HEK293 (cell line): Measurements from ENCODE around the gene ALLC.

Experiments
- CTCF ChIA-PET: fragments of 350-600 bp; formaldehyde crosslinking; extraction: SDS; loops from one replicate; lab custom pipeline; 2021; ENCODE audit warnings: antibody characterized with exemption; lab: Yijun Ruan, JAX
- POLR2A ChIA-PET: fragments of 300-600 bp; formaldehyde crosslinking; extraction: SDS; loops from one replicate; lab custom pipeline; 2020; ENCODE audit warnings: antibody characterized with exemption, inconsistent platforms; lab: Yijun Ruan, JAX
- H3K27ac ChIP-seq: fragments of 200-500 bp; sonication (Bioruptor generic); 2 replicates; pipeline ENCODE4 v1.5.1; 2014; ENCODE audit warnings: low read depth, low read length, control low read depth, inconsistent platforms; ENCODE audit errors: extremely low read depth
- H3K36me3 ChIP-seq, 2 experiments: fragments of 200-500 bp in 1 of 2; sonication (Bioruptor generic) in 1 of 2; 1 replicate in 1 of 2; 2 replicates in 1 of 2; pipeline ENCODE4 v1.5.1; 2014 to 2017; ENCODE audit warnings: inconsistent platforms in 2 of 2, low read length in 2 of 2; ENCODE audit not compliant: control insufficient read depth in 2 of 2, insufficient read depth in 1 of 2
- H3K4me1 ChIP-seq: fragments of 200-500 bp; sonication (Bioruptor generic); 2 replicates; pipeline ENCODE4 v1.5.1; 2014; ENCODE audit warnings: mild to moderate bottlenecking, low read length, inconsistent platforms; ENCODE audit not compliant: control insufficient read depth, insufficient read depth
- H3K4me3 ChIP-seq: 2 replicates; pipeline ENCODE4 v1.5.1; 2011; ENCODE audit warnings: low read depth, mild to moderate bottlenecking, control low read depth, low read length, moderate library complexity
- H3K9me3 ChIP-seq: fragments of 200-500 bp; sonication (Bioruptor generic); 2 replicates; pipeline ENCODE4 v1.5.1; 2014; ENCODE audit warnings: low read depth, low read length, inconsistent platforms; ENCODE audit not compliant: control insufficient read depth, insufficient read depth
- AEBP2 ChIP-seq: fragments of 450-650 bp; formaldehyde crosslinking; IDR thresholded peaks from 2 replicates; pipeline ENCODE4 v1.5.1; 2016; ENCODE audit warnings: missing biosample characterization, missing genetic modification characterization, borderline replicate concordance
- GLI2 ChIP-seq: fragments of 450-650 bp; formaldehyde crosslinking; IDR thresholded peaks from 2 replicates; pipeline ENCODE4; 2017; ENCODE audit warnings: missing biosample characterization, missing genetic modification characterization, low read depth, borderline replicate concordance
- GLI4 ChIP-seq: fragments of 450-650 bp; formaldehyde crosslinking; IDR thresholded peaks from 2 replicates; pipeline ENCODE4 v1.5.1; 2016; ENCODE audit warnings: missing biosample characterization, missing genetic modification characterization
- GLIS2 ChIP-seq: fragments of 450-650 bp; formaldehyde crosslinking; IDR thresholded peaks from 2 replicates; pipeline ENCODE4 v1.5.1; 2016; ENCODE audit warnings: missing biosample characterization, missing genetic modification characterization
- HOXC10 ChIP-seq: sonication (generic); formaldehyde crosslinking; IDR thresholded peaks from 2 replicates; pipeline ENCODE4 v1.8.1; 2023; ENCODE audit warnings: mild to moderate bottlenecking, missing genetic modification reagents
- KLF1 ChIP-seq: fragments of 450-650 bp; formaldehyde crosslinking; IDR thresholded peaks from 2 replicates; pipeline ENCODE4 v1.5.1; 2016; ENCODE audit warnings: missing biosample characterization, missing genetic modification characterization
- KLF17 ChIP-seq: fragments of 450-650 bp; formaldehyde crosslinking; IDR thresholded peaks from 2 replicates; pipeline ENCODE4 v1.5.1; 2016; ENCODE audit warnings: missing biosample characterization, missing genetic modification characterization
- RBAK ChIP-seq: fragments of 450-650 bp; formaldehyde crosslinking; IDR thresholded peaks from 2 replicates; pipeline ENCODE4 v1.5.1; 2016; ENCODE audit warnings: missing biosample characterization, missing genetic modification characterization
- SALL2 ChIP-seq: fragments of 450-650 bp; formaldehyde crosslinking; IDR thresholded peaks from 2 replicates; pipeline ENCODE4 v1.5.0; 2017; ENCODE audit warnings: missing biosample characterization, mild to moderate bottlenecking, missing genetic modification characterization, borderline replicate concordance
- YY2 ChIP-seq: fragments of 450-650 bp; formaldehyde crosslinking; IDR thresholded peaks from 2 replicates; pipeline ENCODE4 v1.5.1; 2016; ENCODE audit warnings: missing biosample characterization, missing genetic modification characterization
- ZBTB7A ChIP-seq: fragments of 450-650 bp; formaldehyde crosslinking; IDR thresholded peaks from 2 replicates; pipeline ENCODE4 v1.5.1; 2016; ENCODE audit warnings: low read depth, missing biosample characterization, missing genetic modification characterization
- ZNF114 ChIP-seq: fragments of 450-650 bp; formaldehyde crosslinking; IDR thresholded peaks from 2 replicates; pipeline ENCODE4 v1.5.0; 2017; ENCODE audit warnings: missing biosample characterization, missing genetic modification characterization
- ZNF121 ChIP-seq: fragments of 450-650 bp; formaldehyde crosslinking; IDR thresholded peaks from 2 replicates; pipeline ENCODE4 v1.5.1; 2016; ENCODE audit warnings: missing biosample characterization, missing genetic modification characterization
- ZNF133 ChIP-seq: fragments of 450-650 bp; formaldehyde crosslinking; IDR thresholded peaks from 2 replicates; pipeline ENCODE4 v1.5.1; 2016; ENCODE audit warnings: missing biosample characterization, missing genetic modification characterization
- ZNF138 ChIP-seq: fragments of 450-650 bp; formaldehyde crosslinking; IDR thresholded peaks from 2 replicates; pipeline ENCODE4 v1.5.1; 2016; ENCODE audit warnings: missing biosample characterization, missing genetic modification characterization, borderline replicate concordance
- ZNF202 ChIP-seq: fragments of 450-650 bp; formaldehyde crosslinking; IDR thresholded peaks from 2 replicates; pipeline ENCODE4 v1.5.1; 2016; ENCODE audit warnings: missing biosample characterization, missing genetic modification characterization, borderline replicate concordance
- ZNF311 ChIP-seq: fragments of 450-650 bp; formaldehyde crosslinking; IDR thresholded peaks from 2 replicates; pipeline ENCODE4 v1.5.1; 2017; ENCODE audit warnings: missing biosample characterization, missing genetic modification characterization, borderline replicate concordance
- ZNF354C ChIP-seq: fragments of 450-650 bp; formaldehyde crosslinking; IDR thresholded peaks from 2 replicates; pipeline ENCODE4 v1.5.1; 2016; ENCODE audit warnings: missing biosample characterization, missing genetic modification characterization, low read depth, borderline replicate concordance
- ZNF362 ChIP-seq: fragments of 450-650 bp; formaldehyde crosslinking; IDR thresholded peaks from 2 replicates; pipeline ENCODE4 v1.5.1; 2016; ENCODE audit warnings: missing biosample characterization, missing genetic modification characterization
- ZNF423 ChIP-seq: fragments of 450-650 bp; formaldehyde crosslinking; IDR thresholded peaks from 2 replicates; pipeline ENCODE4 v1.5.1; 2016; ENCODE audit warnings: missing biosample characterization, missing genetic modification characterization
- ZNF548 ChIP-seq: fragments of 450-650 bp; formaldehyde crosslinking; IDR thresholded peaks from 2 replicates; pipeline ENCODE4 v1.5.1; 2016; ENCODE audit warnings: missing biosample characterization, missing genetic modification characterization
- ZNF600 ChIP-seq: fragments of 450-650 bp; formaldehyde crosslinking; IDR thresholded peaks from 2 replicates; pipeline ENCODE4 v1.5.1; 2016; ENCODE audit warnings: missing biosample characterization, missing genetic modification characterization
- ZNF792 ChIP-seq: fragments of 450-650 bp; formaldehyde crosslinking; IDR thresholded peaks from 2 replicates; pipeline ENCODE4 v1.5.1; 2016; ENCODE audit warnings: missing biosample characterization, missing genetic modification characterization
- ZSCAN16 ChIP-seq: fragments of 450-650 bp; formaldehyde crosslinking; IDR thresholded peaks from 2 replicates; pipeline ENCODE4 v1.5.1; 2016; ENCODE audit warnings: missing biosample characterization, missing genetic modification characterization
- TF ChIP-seq, protein P1 (sequence below): fragments of 450-650 bp; formaldehyde crosslinking; IDR thresholded peaks from 2 replicates; pipeline ENCODE4 v1.5.1; 2016; ENCODE audit warnings: missing biosample characterization, missing genetic modification characterization
- TF ChIP-seq, protein P2 (sequence below): fragments of 450-650 bp; IDR thresholded peaks from 2 replicates; pipeline ENCODE4 v1.5.1; 2018; ENCODE audit warnings: missing biosample characterization, mild to moderate bottlenecking, missing genetic modification characterization

ALLC gene

GRCh38 chr2:3665886-3666612 is 8.0 kb downstream of the ALLC start (continued):
- TF ChIP-seq ZNF792 (no peak), ZNF138 (tag by site-specific recombination) (no peak), ZSCAN16 (tag by site-specific recombination) (no peak), ZNF311 (tag by site-specific recombination) (no peak), RBAK (no peak), SALL2 (tag by site-specific recombination) (no peak)
- TF ChIP-seq, protein P1, sequence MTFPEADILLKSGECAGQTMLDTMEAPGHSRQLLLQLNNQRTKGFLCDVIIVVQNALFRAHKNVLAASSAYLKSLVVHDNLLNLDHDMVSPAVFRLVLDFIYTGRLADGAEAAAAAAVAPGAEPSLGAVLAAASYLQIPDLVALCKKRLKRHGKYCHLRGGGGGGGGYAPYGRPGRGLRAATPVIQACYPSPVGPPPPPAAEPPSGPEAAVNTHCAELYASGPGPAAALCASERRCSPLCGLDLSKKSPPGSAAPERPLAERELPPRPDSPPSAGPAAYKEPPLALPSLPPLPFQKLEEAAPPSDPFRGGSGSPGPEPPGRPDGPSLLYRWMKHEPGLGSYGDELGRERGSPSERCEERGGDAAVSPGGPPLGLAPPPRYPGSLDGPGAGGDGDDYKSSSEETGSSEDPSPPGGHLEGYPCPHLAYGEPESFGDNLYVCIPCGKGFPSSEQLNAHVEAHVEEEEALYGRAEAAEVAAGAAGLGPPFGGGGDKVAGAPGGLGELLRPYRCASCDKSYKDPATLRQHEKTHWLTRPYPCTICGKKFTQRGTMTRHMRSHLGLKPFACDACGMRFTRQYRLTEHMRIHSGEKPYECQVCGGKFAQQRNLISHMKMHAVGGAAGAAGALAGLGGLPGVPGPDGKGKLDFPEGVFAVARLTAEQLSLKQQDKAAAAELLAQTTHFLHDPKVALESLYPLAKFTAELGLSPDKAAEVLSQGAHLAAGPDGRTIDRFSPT (tag by site-specific recombination) = no peak

DNA sequence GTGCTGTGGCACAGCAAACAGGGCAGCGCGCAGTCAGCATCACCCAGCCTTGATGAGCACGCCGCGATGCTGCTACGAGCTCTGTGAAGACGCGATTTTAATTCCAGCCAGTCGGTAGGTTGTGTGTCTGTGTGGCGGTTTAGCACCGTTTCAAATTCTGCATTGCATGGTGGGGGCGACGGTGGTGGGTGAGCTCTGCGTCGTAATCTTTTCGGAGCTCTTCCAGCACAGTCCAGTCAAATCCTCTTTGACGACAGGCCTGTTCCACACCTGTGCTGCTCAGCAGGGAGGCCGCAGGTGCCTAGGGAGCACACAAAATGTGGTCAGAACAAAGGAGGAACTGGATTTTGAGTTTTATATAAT is 8.6 kb downstream of the ALLC start:
- POLR2A ChIA-PET = no interaction called here
- no peak overlapping the region for H3K4me3 ChIP-seq
- no peaks in the 10 kb centered on the region for H3K4me1 ChIP-seq
- CTCF ChIA-PET = interaction anchor here (0.5 kb wide), 1 partner anchor 243 kb away, joined by 3 read pairs; no protein-coding TSS in a partner anchor
- no peaks in the 10 kb centered on the region for H3K9me3 ChIP-seq
- H3K27ac ChIP-seq = no peak overlapping the region
- TF ChIP-seq ZNF362 (tag by site-specific recombination) (no peak), KLF17 (no peak), GLIS2 (no peak), KLF1 (no peak), ZNF600 (no peak), ZBTB7A (tag by site-specific recombination) (no peak), AEBP2 (tag by site-specific recombination) (no peak), HOXC10 (CRISPR knock-in tag) (no peak), ZNF114 (tag by site-specific recombination) (no peak), ZNF138 (tag by site-specific recombination) (no peak), ZNF354C (tag by site-specific recombination) (no peak), YY2 (tag by site-specific recombination) (no peak), ZNF121 (tag by site-specific recombination) (no peak), ZNF423 (tag by site-specific recombination) (no peak), GLI4 (tag by site-specific recombination) (no peak), GLI2 (no peak), ZNF202 (tag by site-specific recombination) (no peak), ZNF548 (tag by site-specific recombination) (no peak), ZNF133 (tag by site-specific recombination) (no peak)
- TF ChIP-seq, protein P2, sequence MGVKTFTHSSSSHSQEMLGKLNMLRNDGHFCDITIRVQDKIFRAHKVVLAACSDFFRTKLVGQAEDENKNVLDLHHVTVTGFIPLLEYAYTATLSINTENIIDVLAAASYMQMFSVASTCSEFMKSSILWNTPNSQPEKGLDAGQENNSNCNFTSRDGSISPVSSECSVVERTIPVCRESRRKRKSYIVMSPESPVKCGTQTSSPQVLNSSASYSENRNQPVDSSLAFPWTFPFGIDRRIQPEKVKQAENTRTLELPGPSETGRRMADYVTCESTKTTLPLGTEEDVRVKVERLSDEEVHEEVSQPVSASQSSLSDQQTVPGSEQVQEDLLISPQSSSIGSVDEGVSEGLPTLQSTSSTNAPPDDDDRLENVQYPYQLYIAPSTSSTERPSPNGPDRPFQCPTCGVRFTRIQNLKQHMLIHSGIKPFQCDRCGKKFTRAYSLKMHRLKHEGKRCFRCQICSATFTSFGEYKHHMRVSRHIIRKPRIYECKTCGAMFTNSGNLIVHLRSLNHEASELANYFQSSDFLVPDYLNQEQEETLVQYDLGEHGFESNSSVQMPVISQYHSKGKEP (tag by site-specific recombination) = no peak
- no peaks in the 10 kb centered on the region for H3K36me3 ChIP-seq
